Calu3 (cell line): ENCODE measurements around the gene BRSK2. TPM values are rescaled to one million over a fixed set of nuclear protein-coding genes. Genes with fewer than 3 reads are reported as not detected.

Experiments
- BruUV-seq: library from RNA; stranded (reverse); fragments of 400-500 nt; replicated peaks from 2 replicates; lab custom pipeline; 2021; lab: Mats Ljungman, UMichigan
- CTCF ChIA-PET: fragments of 300-600 bp; sonication (Branson Sonifier 250); formaldehyde crosslinking; loops from one replicate; lab custom pipeline; 2022; ENCODE audit warnings: antibody characterized with exemption; lab: Charles Lee
- DNase-seq: peaks from one replicate; pipeline ENCODE4 v3.0.0; 2022
- H3K27ac Mint-ChIP-seq: one replicate; pipeline ENCODE4 v1.8.0; 2022; ENCODE audit warnings: mixed read lengths; ENCODE audit not compliant: unreplicated experiment
- H3K27me3 Mint-ChIP-seq: one replicate; pipeline ENCODE4 v1.8.0; 2022; ENCODE audit warnings: mixed read lengths; ENCODE audit not compliant: unreplicated experiment
- H3K36me3 Mint-ChIP-seq: one replicate; pipeline ENCODE4 v1.8.0; 2022; ENCODE audit warnings: mild to moderate bottlenecking, moderate library complexity, mixed read lengths; ENCODE audit not compliant: insufficient read depth, unreplicated experiment
- H3K4me1 Mint-ChIP-seq: one replicate; pipeline ENCODE4 v1.8.0; 2022; ENCODE audit warnings: mild to moderate bottlenecking, low read depth, mixed read lengths; ENCODE audit not compliant: unreplicated experiment
- H3K4me3 Mint-ChIP-seq: one replicate; pipeline ENCODE4 v1.8.0; 2022; ENCODE audit warnings: mild to moderate bottlenecking, low read depth, moderate library complexity, mixed read lengths; ENCODE audit not compliant: unreplicated experiment
- H3K9me3 Mint-ChIP-seq: one replicate; pipeline ENCODE4 v1.8.0; 2022; ENCODE audit warnings: low read depth, mixed read lengths; ENCODE audit not compliant: unreplicated experiment
- intact Hi-C: fragments of 100-400 bp; cut with micrococcal nuclease; formaldehyde crosslinking; loops from one replicate; pipeline ENCODE4 v1.10.0; 2022; ENCODE audit not compliant: unreplicated experiment
- total RNA-seq: library from RNA; stranded (reverse); gene quantifications from 2 replicates; pipeline ENCODE4 v1.2.3, GENCODE V29; 2022
- TF ChIP-seq, protein P1 (sequence below): fragments of 200-600 bp; IDR thresholded peaks from one replicate; pipeline ENCODE4 v1.8.0; 2022; ENCODE audit warnings: antibody characterized with exemption; ENCODE audit not compliant: unreplicated experiment

BRSK2 gene
- total RNA-seq, 1 experiment from 2014 or later = 2.6 TPM

- no peaks in the 10 kb centered on the region for H3K4me1 Mint-ChIP-seq
- intact Hi-C loops = no loop called here
- DNase-seq = no peak
- TF ChIP-seq, protein P1, sequence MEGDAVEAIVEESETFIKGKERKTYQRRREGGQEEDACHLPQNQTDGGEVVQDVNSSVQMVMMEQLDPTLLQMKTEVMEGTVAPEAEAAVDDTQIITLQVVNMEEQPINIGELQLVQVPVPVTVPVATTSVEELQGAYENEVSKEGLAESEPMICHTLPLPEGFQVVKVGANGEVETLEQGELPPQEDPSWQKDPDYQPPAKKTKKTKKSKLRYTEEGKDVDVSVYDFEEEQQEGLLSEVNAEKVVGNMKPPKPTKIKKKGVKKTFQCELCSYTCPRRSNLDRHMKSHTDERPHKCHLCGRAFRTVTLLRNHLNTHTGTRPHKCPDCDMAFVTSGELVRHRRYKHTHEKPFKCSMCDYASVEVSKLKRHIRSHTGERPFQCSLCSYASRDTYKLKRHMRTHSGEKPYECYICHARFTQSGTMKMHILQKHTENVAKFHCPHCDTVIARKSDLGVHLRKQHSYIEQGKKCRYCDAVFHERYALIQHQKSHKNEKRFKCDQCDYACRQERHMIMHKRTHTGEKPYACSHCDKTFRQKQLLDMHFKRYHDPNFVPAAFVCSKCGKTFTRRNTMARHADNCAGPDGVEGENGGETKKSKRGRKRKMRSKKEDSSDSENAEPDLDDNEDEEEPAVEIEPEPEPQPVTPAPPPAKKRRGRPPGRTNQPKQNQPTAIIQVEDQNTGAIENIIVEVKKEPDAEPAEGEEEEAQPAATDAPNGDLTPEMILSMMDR = no peak
- H3K36me3 Mint-ChIP-seq = no peaks in the 10 kb centered on the region
- peaks cover 92% of the 10 kb centered on the region for H3K27me3 Mint-ChIP-seq
- H3K27ac Mint-ChIP-seq = no peak overlapping the region
- CTCF ChIA-PET = no interaction called here
- H3K4me3 Mint-ChIP-seq = no peak overlapping the region
- H3K9me3 Mint-ChIP-seq = no peaks in the 10 kb centered on the region
- BruUV-seq = no TSS peak
Observed at GRCh38 chr11:1404461-1405185, 14.9 kb downstream of the BRSK2 start.

DNA sequence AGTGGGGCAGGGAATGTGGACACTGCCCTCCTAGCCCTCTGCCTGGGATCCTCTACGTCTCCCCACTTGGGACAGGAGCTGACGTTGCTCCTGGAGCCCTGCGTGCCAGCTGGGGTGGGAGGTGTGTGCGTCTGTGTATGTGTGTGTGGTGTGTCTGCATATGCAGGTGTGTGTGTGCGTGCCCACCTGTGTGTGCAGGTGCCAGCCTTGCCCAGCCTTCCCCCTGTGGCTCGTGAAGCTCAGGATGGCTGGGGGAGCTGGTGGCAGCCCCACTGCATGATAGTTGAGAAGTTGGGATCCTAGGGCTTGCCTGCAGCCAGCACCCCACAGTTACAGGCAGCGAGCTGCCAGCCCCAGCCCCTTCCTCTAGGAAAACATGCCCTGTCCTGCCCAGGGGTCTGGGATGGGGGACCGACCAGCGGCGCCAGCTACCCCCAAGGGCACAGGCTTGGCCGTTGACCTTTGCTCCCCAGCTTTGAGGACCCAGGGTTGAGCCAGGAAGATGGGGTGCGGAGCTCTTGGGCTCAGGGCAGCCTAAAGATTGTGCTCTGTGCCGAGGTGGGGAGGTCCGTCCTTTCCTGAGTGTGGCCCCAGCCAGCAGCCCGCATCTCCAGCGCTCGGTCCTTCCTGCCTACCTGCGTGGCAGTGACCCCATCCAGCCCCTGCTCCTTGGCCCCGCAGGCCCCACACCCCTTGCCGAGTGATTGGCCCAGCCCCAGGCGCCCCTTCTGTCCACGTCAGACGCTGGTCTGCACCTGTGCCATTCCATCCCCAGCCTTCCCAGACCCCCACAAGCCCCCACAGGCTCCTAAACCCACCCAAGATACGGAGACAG, 15.7 kb downstream of the BRSK2 start:
- DNase-seq = no peak
- Mint-ChIP-seq H3K4me3 (no peak overlapping the region), H3K4me1 (no peaks in the 10 kb centered on the region), H3K27ac (no peak overlapping the region), H3K9me3 (no peaks in the 10 kb centered on the region), H3K36me3 (no peaks in the 10 kb centered on the region), H3K27me3 (peaks cover 91% of the 10 kb centered on the region)
- BruUV-seq = no TSS peak
- TF ChIP-seq, protein P1 = no peak
- intact Hi-C loops = no loop called here
- CTCF ChIA-PET = no interaction called here

- Mint-ChIP-seq H3K27ac (no peak overlapping the region), H3K36me3 (no peaks in the 10 kb centered on the region), H3K9me3 (no peaks in the 10 kb centered on the region), H3K4me3 (no peak overlapping the region), H3K4me1 (no peaks in the 10 kb centered on the region), H3K27me3 (peaks cover 77% of the 10 kb centered on the region)
- intact Hi-C loops = no loop called here
- CTCF ChIA-PET = no interaction called here
- DNase-seq = no peak
- BruUV-seq = no TSS peak
- TF ChIP-seq, protein P1 = no peak
Observed at GRCh38 chr11:1406571-1407485, 17.1 kb downstream of the BRSK2 start.

- Mint-ChIP-seq H3K27ac (no peak overlapping the region), H3K9me3 (no peaks in the 10 kb centered on the region), H3K4me3 (no peak overlapping the region), H3K36me3 (no peaks in the 10 kb centered on the region), H3K27me3 (peaks cover 72% of the 10 kb centered on the region), H3K4me1 (no peaks in the 10 kb centered on the region)
- no peak for DNase-seq
- intact Hi-C loops = no loop called here
- TF ChIP-seq, protein P1 = no peak
- CTCF ChIA-PET = no interaction called here
- no TSS peak for BruUV-seq
Observed at GRCh38 chr11:1407668-1408067, 17.9 kb downstream of the BRSK2 start.
